ENCODE results near the gene SPRR2A. TPM values are rescaled to one million over a fixed set of nuclear protein-coding genes. Genes with fewer than 3 reads are reported as not detected.
"Not testable (repeated sequence)": the region's sequence is repeated elsewhere in the genome, so short reads cannot be mapped to it uniquely, and the experiment has no call there.

The SPRR2A gene
- total RNA-seq, 4 donors from 2014 or later = 0.67 to 59.3 (median 22.1) TPM; not detected in 1

DNA sequence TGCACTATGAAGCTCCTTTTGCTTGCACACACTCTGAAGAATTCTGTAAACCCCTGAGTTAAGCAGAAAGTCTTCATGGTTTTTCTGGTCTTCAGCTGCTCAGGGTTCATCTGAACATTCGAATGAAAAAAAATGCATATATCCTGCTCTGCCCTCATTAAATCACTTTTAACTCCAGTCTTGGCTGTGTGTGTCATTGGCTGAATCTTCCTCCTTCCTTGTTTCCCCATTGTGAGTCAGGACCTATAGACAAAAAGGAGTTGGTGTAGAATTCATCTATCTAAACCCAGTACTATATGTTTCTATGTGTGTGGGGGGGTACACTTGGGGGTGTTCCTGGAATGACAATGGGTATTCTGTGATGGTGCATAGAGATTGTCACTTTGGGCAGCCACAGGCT is 32.9 kb downstream of the SPRR2A start:
- WGBS, 2 donors (ENCODE audit: low coverage in 1 of 2) = 89% methylated on average over 1 of the region's 1 CpG; no CpG with 5 or more reads in 1 of the 2 donors
- Histone ChIP-seq H3K27me3 (no peaks in the 10 kb centered on the region), H3K4me1 (no peaks in the 10 kb centered on the region), H3K9me3 (no peaks in the 10 kb centered on the region), H3K27ac (no peak overlapping the region), H3K36me3 (no peaks in the 10 kb centered on the region), H3K4me3 (no peak overlapping the region)
- no peak for TF ChIP-seq EP300 (IDR thresholded peaks at IDR 0.05)
- no peak for TF ChIP-seq POLR2AphosphoS5 (IDR thresholded peaks at IDR 0.05)
- TF ChIP-seq POLR2A (IDR thresholded peaks at IDR 0.05) = no peak
- TF ChIP-seq, protein P1, sequence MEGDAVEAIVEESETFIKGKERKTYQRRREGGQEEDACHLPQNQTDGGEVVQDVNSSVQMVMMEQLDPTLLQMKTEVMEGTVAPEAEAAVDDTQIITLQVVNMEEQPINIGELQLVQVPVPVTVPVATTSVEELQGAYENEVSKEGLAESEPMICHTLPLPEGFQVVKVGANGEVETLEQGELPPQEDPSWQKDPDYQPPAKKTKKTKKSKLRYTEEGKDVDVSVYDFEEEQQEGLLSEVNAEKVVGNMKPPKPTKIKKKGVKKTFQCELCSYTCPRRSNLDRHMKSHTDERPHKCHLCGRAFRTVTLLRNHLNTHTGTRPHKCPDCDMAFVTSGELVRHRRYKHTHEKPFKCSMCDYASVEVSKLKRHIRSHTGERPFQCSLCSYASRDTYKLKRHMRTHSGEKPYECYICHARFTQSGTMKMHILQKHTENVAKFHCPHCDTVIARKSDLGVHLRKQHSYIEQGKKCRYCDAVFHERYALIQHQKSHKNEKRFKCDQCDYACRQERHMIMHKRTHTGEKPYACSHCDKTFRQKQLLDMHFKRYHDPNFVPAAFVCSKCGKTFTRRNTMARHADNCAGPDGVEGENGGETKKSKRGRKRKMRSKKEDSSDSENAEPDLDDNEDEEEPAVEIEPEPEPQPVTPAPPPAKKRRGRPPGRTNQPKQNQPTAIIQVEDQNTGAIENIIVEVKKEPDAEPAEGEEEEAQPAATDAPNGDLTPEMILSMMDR (IDR thresholded peaks at IDR 0.05) = no peak
- ATAC-seq = no peak

- 83 to 90% methylated on average over 1 to 7 of the region's 7 CpGs for WGBS, 2 donors (ENCODE audit: low coverage in 1 of 2)
- ATAC-seq = no peak
These were observed 34.2 kb downstream of the SPRR2A start for GRCh38 chr1:153023109-153023508.

DNA sequence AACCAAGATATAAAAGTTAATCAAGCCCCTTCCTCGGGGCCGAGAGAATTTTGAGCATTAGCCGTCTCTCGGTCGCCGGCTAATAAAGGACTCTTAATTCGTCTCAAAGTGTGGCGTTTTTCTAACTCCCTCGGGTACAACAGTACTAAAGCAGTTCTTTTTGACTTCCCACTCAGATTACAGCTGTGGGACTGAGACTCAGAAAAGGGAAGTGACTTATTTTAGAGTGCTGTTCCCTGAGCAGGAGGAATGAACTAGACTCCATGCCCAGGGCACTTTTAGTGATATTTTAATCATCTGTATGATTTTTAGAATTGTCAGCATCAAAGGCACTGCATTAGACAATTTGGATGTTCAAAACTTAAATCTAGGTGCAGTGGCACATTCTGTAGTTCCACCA is 35.0 kb downstream of the SPRR2A start:
- not testable (repeated sequence) for H3K27ac ChIP-seq, ATAC-seq, H3K4me1 ChIP-seq, H3K4me3 ChIP-seq, H3K9me3 ChIP-seq, H3K36me3 ChIP-seq, H3K27me3 ChIP-seq
- WGBS, 2 donors (ENCODE audit: low coverage in 1 of 2) = 12 to 50% methylated on average over 4 to 9 of the region's 9 CpGs

More at GRCh38 chr1:153023109-153023508, 34.2 kb downstream of the SPRR2A start:
- TF ChIP-seq POLR2A (IDR thresholded peaks at IDR 0.05) (no peak), EP300 (IDR thresholded peaks at IDR 0.05) (no peak), POLR2AphosphoS5 (IDR thresholded peaks at IDR 0.05) (no peak)
- TF ChIP-seq, protein P1 (IDR thresholded peaks at IDR 0.05) = no peak
- Histone ChIP-seq H3K27ac (no peak overlapping the region), H3K9me3 (no peaks in the 10 kb centered on the region), H3K4me1 (no peaks in the 10 kb centered on the region), H3K36me3 (no peaks in the 10 kb centered on the region), H3K4me3 (no peak overlapping the region), H3K27me3 (peaks cover 6% of the 10 kb centered on the region)

DNA sequence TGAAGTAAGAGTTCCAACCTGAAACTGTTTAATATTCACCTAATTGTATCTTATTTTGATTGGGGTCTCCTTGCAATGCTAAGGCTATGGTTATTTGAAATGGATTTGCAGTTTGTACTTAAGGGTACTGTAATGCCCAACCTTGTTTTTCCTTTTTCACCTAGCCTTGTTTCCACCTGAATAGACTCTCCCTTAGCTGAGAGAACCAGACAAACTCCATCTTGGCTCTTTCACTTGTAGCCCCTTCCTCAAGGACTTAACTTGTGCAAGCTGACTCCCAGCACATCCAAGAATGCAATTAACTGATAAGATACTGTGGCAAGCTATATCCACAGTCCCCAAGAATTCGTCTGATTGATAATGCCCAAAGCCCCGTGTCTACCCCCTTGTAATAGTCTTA is 35.5 kb downstream of the SPRR2A start:
- not testable (repeated sequence) for H3K27ac ChIP-seq, H3K4me3 ChIP-seq, H3K27me3 ChIP-seq, H3K4me1 ChIP-seq, H3K9me3 ChIP-seq, H3K36me3 ChIP-seq, ATAC-seq
- WGBS, 2 donors (ENCODE audit: low coverage in 1 of 2) = 27 to 33% methylated on average over 2 of the region's 2 CpGs

- H3K4me1 ChIP-seq, H3K9me3 ChIP-seq, ATAC-seq, H3K4me3 ChIP-seq, H3K27me3 ChIP-seq, H3K36me3 ChIP-seq, H3K27ac ChIP-seq: not testable (repeated sequence)
- 73% methylated on average over 5 to 6 of the region's 8 CpGs for WGBS, 2 donors (ENCODE audit: low coverage in 1 of 2)
These were observed 46.0 kb downstream of the SPRR2A start for GRCh38 chr1:153011235-153011758.

Small RNAs within 50 kb of the gene (small RNA-seq; reads per million reads assigned to genes)
- gene AL356867.1 (0 reads per million in 4 donors), gene RF00322 (0 reads per million in 4 donors)

Other genes with a start within 250 kb of the SPRR2A start
- not detected for gene LCE1B, start 245.5 kb downstream of the SPRR2A start, total RNA-seq
- not detected for gene LCE1A, start 230.0 kb downstream of the SPRR2A start, total RNA-seq
- not detected for gene LCE6A, start 214.7 kb downstream of the SPRR2A start, total RNA-seq
- gene LCE7A, start 197.5 kb downstream of the SPRR2A start, total RNA-seq = not detected
- not detected for gene SMCP, start 179.2 kb downstream of the SPRR2A start, total RNA-seq
- 10 to 100 TPM in 1 of 4 donors, 1 to 10 TPM in 1, under 1 TPM in 1, not detected in 1; 0.31 to 13.7 (median 1.1) TPM for gene IVL, start 149.0 kb downstream of the SPRR2A start, total RNA-seq
- not detected for gene SPRR5, start 110.3 kb downstream of the SPRR2A start, total RNA-seq
- not detected for gene SPRR4, start 86.9 kb downstream of the SPRR2A start, total RNA-seq
- not detected for gene SPRR1A, start 73.4 kb downstream of the SPRR2A start, total RNA-seq
- 100 to 1,000 TPM in 1 of 4 donors, 10 to 100 TPM in 2, 1 to 10 TPM in 1; 5.9 to 291 (median 21.5) TPM for gene SPRR3, start 55.8 kb downstream of the SPRR2A start, total RNA-seq
- 10 to 100 TPM in 2 of 4 donors, not detected in 2; 15.1 to 30.0 TPM for gene SPRR1B, start 26.3 kb downstream of the SPRR2A start, total RNA-seq
- 10 to 100 TPM in 2 of 4 donors, 1 to 10 TPM in 1, not detected in 1; 1.2 to 22.4 (median 10.6) TPM for gene SPRR2D, start 16.4 kb downstream of the SPRR2A start, total RNA-seq
- gene SPRR2B, start 14.1 kb upstream of the SPRR2A start, total RNA-seq = not detected
- gene SPRR2E, start 37.0 kb upstream of the SPRR2A start, total RNA-seq = 10 to 100 TPM in 2 of 4 donors, 1 to 10 TPM in 1, not detected in 1; 2.1 to 20.8 (median 13.5) TPM
- 10 to 100 TPM in 1 of 4 donors, 1 to 10 TPM in 1, not detected in 2; 7.7 to 12.0 TPM for gene SPRR2F, start 56.0 kb upstream of the SPRR2A start, total RNA-seq
- gene SPRR2G, start 93.4 kb upstream of the SPRR2A start, total RNA-seq = not detected
- not detected for gene LELP1, start 145.9 kb upstream of the SPRR2A start, total RNA-seq
- not detected for gene PRR9, start 160.1 kb upstream of the SPRR2A start, total RNA-seq
- not detected for gene LORICRIN, start 202.2 kb upstream of the SPRR2A start, total RNA-seq